Vagina (tissue), 2 donors: ENCODE results near the gene GPR158.

Experiments used
- CTCF ChIP-seq, 3 experiments: fragments of 450-650 bp in 2 of 3; fragments of 200-600 bp in 1 of 3; sonication (generic) in 1 of 3; IDR thresholded peaks; one replicate each; pipeline ENCODE4 v1.5.1; 2017 to 2019; ENCODE audit warnings: antibody characterized with exemption in 3 of 3, mild to moderate bottlenecking in 2 of 3, moderate library complexity in 2 of 3
- POLR2A ChIP-seq, 2 donors: fragments of 450-650 bp; IDR thresholded peaks; one replicate each; pipeline ENCODE4 v1.6.1; 2017; ENCODE audit warnings: antibody characterized with exemption in 2 of 2, mild to moderate bottlenecking in 2 of 2, moderate library complexity in 2 of 2

GRCh38 chr10:25453619-25454018 lies 278.8 kb downstream of the GPR158 start:
- no peak for TF ChIP-seq POLR2A (IDR thresholded peaks at IDR 0.05)
- no peak for TF ChIP-seq CTCF (IDR thresholded peaks at IDR 0.05)
